GM12873 (cell line): ENCODE results near the gene CFAP100.

Experiments
- TF ChIP-seq, protein P1 (sequence below): IDR thresholded peaks from 2 replicates; pipeline ENCODE4 v1.5.1; 2012; ENCODE audit warnings: low read depth, mild to moderate bottlenecking, moderate library complexity, low read length, control low read depth; ENCODE audit not compliant: insufficient read depth; ENCODE audit errors: missing control alignments

The CFAP100 gene

DNA sequence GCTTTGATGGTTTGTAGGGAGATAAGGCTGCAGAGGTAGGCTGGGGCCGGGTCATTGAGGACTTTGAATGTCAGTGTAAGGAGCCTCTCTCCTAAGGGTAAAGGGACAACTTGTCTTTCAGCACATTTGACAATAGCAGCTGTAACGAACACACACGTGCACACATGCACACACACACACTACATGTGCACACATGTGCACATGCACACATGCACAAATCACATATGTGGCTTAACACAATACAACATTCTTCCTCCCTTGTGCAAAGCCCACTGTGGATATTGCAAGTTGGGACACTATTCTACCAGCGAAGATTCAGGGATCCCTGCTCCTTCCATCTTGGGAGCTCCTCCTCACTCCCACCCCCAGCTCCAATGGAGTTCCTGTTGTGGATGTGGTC is 1.1 kb upstream of the CFAP100 start:
- TF ChIP-seq, protein P1, sequence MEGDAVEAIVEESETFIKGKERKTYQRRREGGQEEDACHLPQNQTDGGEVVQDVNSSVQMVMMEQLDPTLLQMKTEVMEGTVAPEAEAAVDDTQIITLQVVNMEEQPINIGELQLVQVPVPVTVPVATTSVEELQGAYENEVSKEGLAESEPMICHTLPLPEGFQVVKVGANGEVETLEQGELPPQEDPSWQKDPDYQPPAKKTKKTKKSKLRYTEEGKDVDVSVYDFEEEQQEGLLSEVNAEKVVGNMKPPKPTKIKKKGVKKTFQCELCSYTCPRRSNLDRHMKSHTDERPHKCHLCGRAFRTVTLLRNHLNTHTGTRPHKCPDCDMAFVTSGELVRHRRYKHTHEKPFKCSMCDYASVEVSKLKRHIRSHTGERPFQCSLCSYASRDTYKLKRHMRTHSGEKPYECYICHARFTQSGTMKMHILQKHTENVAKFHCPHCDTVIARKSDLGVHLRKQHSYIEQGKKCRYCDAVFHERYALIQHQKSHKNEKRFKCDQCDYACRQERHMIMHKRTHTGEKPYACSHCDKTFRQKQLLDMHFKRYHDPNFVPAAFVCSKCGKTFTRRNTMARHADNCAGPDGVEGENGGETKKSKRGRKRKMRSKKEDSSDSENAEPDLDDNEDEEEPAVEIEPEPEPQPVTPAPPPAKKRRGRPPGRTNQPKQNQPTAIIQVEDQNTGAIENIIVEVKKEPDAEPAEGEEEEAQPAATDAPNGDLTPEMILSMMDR = no peak

DNA sequence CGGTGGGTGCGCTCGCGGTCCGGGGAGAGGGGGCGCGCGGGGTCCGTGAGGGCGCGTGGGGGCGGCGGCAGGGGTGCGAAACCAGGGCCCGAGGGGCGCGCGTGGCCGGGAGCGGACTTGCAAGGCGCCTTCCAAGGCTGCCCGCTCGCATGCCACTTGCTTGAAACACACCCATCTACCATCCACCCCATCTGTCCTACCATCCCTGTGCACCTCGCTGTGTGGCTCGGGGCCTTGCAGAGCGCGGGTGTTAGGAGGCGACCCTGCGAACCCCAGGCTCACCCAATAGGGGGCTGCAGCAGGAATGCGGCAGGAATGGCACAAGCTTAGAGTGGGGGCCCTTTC is 240 bp downstream of the CFAP100 start:
- TF ChIP-seq, protein P1 = no peak

DNA sequence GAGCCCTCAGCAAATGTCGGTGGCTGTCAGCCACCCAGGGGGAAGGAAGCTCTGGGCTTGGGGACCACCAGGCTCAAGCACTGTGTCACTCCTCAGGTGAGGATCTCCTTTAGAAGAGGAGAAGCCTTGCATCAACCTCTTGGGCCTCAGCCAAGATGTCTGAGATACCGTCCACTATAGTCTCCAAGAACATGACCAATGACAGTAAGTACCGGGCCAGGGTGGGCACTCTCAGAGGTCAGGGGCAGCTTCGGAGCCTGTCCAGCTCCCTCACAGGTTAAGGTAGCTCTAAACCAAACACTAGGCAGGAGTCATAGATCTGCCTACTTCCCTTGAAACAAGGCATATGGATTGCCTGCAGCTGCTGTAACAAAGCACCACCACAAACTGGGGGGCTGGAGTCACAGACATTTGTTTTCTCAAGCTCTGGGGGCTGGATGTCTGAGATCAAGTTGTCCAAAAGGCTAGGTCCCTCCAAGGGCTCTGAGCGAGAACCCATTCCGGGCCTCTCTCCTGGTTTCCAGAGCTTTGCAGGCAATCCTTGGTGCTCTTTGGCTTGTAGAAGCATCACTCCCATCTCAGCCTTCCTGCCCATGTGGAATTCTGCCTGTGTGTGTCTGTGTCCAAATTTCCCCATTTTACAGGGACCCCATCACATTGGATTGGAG is 1.3 kb downstream of the CFAP100 start:
- TF ChIP-seq, protein P1 = no peak

DNA sequence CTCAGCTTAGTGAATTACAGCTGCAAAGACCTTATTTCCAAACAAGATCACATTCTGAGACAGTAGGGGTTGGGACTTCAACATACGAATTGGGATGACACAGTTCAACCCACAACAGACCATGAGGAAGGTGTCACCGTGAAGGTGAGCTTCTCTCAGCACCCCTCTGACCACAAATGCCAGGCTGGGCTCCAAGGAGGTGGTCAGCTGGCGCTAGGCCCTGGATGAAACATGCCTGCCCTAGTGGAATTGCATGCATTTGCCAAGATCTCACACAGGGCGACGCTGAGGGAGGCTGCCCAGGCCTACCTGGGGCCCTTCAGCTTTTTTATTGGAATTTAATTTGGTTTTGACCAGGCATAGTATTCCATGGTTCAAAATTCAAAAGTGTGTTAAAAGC is 1.8 kb downstream of the CFAP100 start:
- TF ChIP-seq, protein P1 = no peak

DNA sequence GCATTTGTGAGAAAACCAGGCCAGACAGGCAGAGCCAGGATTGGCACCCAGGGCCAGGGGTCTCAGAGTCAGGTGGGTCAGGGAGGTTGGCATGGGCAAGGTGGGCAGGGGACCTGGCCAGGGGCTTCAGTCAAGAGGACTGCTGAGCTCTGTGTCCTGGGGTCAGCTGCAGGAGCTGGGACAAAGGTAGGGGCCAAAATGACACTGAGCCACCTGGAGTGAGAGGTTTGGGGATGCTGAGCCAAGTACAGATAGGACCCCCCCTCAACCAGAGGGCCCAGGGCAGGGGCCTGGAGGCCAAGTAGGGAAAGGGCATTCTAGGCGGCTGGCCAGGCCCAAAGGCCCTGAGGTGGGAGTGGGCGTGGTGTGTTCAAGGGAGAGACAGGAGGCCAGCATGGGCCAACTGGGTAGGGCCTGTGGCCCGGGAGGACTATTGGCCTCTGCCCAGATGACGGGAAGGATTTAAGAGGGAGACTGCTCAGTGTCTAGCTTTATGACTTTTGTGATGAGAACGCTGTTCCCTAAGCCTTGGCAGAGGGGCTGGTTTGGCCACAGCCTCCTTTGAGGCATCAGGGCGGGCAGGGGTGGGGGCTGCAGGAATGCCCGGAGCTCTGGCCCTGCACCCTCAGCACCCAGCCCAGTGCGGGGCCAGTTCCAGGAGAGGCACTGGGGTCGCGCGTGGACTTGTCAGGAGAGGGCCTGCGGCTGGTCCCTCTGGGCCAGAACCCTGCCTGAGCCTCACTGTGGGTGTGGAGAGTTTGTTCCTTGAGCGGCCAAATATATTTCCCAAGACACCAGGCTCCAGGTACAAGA is 3.1 kb downstream of the CFAP100 start:
- TF ChIP-seq, protein P1 = no peak

DNA sequence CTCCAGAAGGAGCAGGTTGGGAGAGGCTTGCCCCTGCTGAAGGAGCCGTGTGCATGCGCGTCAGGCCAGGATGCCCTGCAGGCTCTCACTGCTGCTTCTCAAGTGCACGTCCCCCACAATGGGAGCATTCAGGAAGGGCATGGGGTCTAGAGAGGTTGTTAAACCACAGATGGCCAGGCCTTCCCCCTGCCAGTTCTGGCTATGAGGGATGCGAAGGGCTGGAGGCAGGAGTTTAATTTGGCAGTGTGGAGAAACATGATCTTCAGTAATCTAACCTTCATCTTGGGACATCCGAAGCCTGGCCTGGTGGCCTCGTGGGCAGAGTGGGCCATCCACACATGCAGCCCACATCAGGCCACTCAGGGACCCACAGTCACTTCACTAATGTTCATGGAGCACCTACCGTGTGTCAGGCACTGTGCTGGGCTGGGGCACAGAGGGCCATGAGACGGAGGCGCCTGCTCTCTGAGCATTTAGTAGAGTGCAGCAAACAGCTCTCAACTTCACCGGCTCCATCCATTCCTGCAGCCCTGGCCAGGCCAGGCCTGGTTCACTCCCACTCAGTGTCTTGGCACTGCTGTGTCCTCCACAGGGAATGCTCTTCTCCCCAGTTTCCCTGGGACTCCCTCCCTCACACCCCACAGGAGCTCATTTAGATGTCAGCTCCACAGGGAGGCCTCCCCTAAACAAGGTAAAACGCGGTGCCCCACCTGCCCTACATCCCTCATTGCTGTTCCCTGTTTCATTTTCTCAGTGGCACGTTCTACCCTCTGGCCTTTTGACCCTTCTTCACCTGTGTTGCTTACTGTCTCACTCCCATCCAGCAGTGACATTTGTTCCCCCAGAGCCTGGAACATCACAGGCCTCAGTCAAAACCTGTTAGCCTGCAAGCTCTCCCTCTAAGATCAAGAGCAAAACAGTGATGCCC is 4.0 kb downstream of the CFAP100 start:
- TF ChIP-seq, protein P1 = no peak

DNA sequence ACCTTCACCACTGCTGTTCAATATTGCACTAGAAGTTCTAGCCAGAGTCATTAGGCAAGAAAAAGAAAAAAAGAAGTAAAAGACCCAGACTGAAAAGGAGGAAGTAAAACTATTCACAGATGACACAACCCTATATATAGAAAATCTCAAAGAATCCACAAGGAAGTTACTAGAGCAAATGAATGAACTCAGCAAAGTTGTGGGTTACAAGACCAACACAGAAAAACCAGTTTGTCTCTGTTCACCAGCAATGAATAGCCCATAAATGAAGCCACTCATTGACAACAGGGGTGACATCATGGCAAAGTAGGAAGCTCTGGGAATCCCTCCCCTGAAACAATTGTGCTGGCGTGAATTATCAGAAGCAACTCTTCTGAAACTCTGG is 4.6 kb downstream of the CFAP100 start:
- TF ChIP-seq, protein P1 = no peak
